CD4-positive, alpha-beta T cell treated with Interleukin-17A for 1 hour (primary cell): Measurements from ENCODE around the gene UBXN11.

Experiments
- DNase-seq: peaks from one replicate; pipeline ENCODE4 v3.0.0-alpha.2; 2020

Gene UBXN11

GRCh38 chr1:26306290-26307229, at the start of gene UBXN11:
TSS of gene UBXN11 (minus strand) at chr1:26306636. CDS start at chr1:26302883, 3,753 bp downstream.
- DNase-seq: peak; percentile 96

GRCh38 chr1:26356106-26356505, 49.7 kb upstream of the UBXN11 start:
- DNase-seq: no peak

GRCh38 chr1:26354972-26355371, 48.5 kb upstream of the UBXN11 start:
- no peak for DNase-seq

- no peak for DNase-seq
These were observed 47.8 kb upstream of the UBXN11 start, which contains the start of gene CRYBG2 for GRCh38 chr1:26353976-26354820. TSS of gene CRYBG2 (minus strand) at chr1:26354130. CDS start at chr1:26346657, 7,473 bp downstream.

- DNase-seq: no peak
These were observed 46.9 kb upstream of the UBXN11 start for GRCh38 chr1:26353210-26353859.

GRCh38 chr1:26352338-26352679, 45.9 kb upstream of the UBXN11 start:
- no peak for DNase-seq

- DNase-seq: no peak
These were observed 45.3 kb upstream of the UBXN11 start for GRCh38 chr1:26351590-26352337.

GRCh38 chr1:26350701-26351589, 44.5 kb upstream of the UBXN11 start:
- no peak for DNase-seq

GRCh38 chr1:26350343-26350700, 43.9 kb upstream of the UBXN11 start:
- DNase-seq: no peak

GRCh38 chr1:26349877-26350244, 43.4 kb upstream of the UBXN11 start:
- no peak for DNase-seq

GRCh38 chr1:26349188-26349876, 42.9 kb upstream of the UBXN11 start:
- DNase-seq: no peak

- DNase-seq: no peak
These were observed 40.0 kb upstream of the UBXN11 start for GRCh38 chr1:26346274-26347033.

- DNase-seq: no peak
These were observed 39.3 kb upstream of the UBXN11 start for GRCh38 chr1:26345718-26346117.

GRCh38 chr1:26344147-26344920, 37.9 kb upstream of the UBXN11 start:
- no peak for DNase-seq

GRCh38 chr1:26340047-26340481, 33.6 kb upstream of the UBXN11 start:
- no peak for DNase-seq

- no peak for DNase-seq
These were observed 32.2 kb upstream of the UBXN11 start for GRCh38 chr1:26338670-26339069.

GRCh38 chr1:26337625-26338024, 31.2 kb upstream of the UBXN11 start:
- DNase-seq: no peak

GRCh38 chr1:26337206-26337535, 30.7 kb upstream of the UBXN11 start:
- DNase-seq: no peak

GRCh38 chr1:26336477-26337205, 30.2 kb upstream of the UBXN11 start:
- DNase-seq: peak; percentile 91
